Measurements from ENCODE around the gene TBC1D16.

The TBC1D16 gene

DNA sequence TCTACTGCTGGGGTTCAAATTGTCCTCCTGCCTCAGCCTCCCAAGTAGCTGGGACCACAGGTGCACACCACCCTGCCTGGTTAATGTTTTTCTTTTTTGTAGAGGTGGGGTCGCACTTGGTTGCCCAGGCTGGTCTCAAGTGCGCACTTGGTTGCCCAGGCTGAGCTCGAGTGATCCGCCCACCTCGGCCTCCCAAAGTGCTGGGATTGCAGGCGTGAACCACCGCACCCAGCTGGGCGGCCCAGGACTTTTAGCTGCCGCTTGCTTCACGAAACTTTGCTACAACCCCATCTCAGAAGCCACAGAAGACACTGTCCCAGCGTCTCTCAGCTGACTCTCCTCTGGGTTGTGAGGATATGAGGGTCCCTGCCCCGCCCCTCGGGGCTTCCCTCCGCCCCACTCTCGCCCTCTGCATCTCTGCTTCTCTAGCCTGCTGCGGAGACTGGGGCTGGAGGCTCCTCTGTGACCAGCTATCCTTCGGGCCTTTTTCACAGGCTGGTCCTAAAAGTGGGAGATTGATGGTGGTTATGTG is 147.6 kb downstream of the TBC1D16 start:
- H3K4me3 ChIP-seq (ENCODE audit: low read depth, low read length), result no peak overlapping the region
- TF ChIP-seq, protein P1, sequence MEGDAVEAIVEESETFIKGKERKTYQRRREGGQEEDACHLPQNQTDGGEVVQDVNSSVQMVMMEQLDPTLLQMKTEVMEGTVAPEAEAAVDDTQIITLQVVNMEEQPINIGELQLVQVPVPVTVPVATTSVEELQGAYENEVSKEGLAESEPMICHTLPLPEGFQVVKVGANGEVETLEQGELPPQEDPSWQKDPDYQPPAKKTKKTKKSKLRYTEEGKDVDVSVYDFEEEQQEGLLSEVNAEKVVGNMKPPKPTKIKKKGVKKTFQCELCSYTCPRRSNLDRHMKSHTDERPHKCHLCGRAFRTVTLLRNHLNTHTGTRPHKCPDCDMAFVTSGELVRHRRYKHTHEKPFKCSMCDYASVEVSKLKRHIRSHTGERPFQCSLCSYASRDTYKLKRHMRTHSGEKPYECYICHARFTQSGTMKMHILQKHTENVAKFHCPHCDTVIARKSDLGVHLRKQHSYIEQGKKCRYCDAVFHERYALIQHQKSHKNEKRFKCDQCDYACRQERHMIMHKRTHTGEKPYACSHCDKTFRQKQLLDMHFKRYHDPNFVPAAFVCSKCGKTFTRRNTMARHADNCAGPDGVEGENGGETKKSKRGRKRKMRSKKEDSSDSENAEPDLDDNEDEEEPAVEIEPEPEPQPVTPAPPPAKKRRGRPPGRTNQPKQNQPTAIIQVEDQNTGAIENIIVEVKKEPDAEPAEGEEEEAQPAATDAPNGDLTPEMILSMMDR (IDR thresholded peaks at IDR 0.05; ENCODE audit: low read depth, low read length), result no peak

DNA sequence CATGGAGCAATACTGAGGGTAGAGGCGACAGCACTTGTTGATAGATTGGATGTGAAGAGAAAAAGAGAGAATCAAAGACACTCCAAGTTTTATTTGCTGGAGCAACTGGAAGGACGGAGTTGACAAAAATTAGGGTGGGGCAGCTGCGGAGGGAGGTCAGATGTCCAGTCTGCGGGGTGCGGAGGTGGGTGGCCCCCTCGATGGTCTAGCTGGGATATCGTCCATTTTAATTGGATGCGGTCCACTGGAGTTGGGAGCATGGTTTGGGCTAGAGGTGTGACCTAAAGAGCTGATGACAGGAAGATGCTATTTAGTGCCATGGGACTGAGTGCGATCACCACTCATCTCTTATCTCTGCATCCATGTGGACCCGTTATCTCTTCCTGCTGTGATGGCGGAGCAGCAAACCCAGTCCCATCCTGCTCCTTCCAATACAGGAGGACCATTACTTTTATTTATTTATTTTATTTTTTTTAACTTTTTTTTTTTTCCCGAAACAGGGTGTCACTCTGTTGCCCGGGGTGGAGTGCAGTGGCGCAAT is 148.2 kb downstream of the TBC1D16 start:
- TF ChIP-seq, protein P1 (IDR thresholded peaks at IDR 0.05; ENCODE audit: low read depth, low read length), result no peak
- no peak overlapping the region for H3K4me3 ChIP-seq (ENCODE audit: low read depth, low read length)

- TF ChIP-seq, protein P1 (IDR thresholded peaks at IDR 0.05; ENCODE audit: low read depth, low read length), result no peak
- H3K4me3 ChIP-seq (ENCODE audit: low read depth, low read length), result no peak overlapping the region
Measured at GRCh38 chr17:79883202-79883601, 152.5 kb downstream of the TBC1D16 start.

Data from WI38 (cell line).